ENCODE measurements around the gene SLC27A5. TPM values are rescaled to one million over a fixed set of nuclear protein-coding genes. Genes with fewer than 3 reads are reported as not detected.

Gene SLC27A5
- total and polyA plus RNA-seq, 9 of the 15 experiments (the other 6 are each of a cell fraction or from before 2014, with no cell fraction given), result 42.2 to 318 (median 64.7) TPM

GRCh38 chr19:58560007-58560887, 48.5 kb upstream of the SLC27A5 start (continued):
- TF ChIP-seq VEZF1 (CRISPR knock-in tag; IDR thresholded peaks at IDR 0.05) (no peak), TAF9B (IDR thresholded peaks at IDR 0.05; ENCODE audit: partially characterized antibody) (no peak), OTX1 (CRISPR knock-in tag; IDR thresholded peaks at IDR 0.05) (no peak), ZNF134 (CRISPR knock-in tag; conservative IDR thresholded peaks at IDR 0.05) (no peak), CCAR2 (IDR thresholded peaks at IDR 0.05; ENCODE audit: low read depth, low read length) (no peak), KLF1 (tag; IDR thresholded peaks at IDR 0.05) (no peak), ZNF175 (CRISPR knock-in tag; IDR thresholded peaks at IDR 0.05; ENCODE audit: low read depth) (no peak), ZNF57 (CRISPR knock-in tag; IDR thresholded peaks at IDR 0.05) (no peak), GABPA (tag; conservative IDR thresholded peaks at IDR 0.05; ENCODE audit: low read depth) (no peak), AFF1 (IDR thresholded peaks at IDR 0.05; ENCODE audit: low read depth in 1 of 2, partially characterized antibody in 2 of 2) (no peak), U2AF1 (optimal IDR thresholded peaks at IDR 0.05; ENCODE audit: low read depth, low read length) (no peak), CREB1 (IDR thresholded peaks at IDR 0.05) (no peak), CREB1 (CRISPR knock-in tag; IDR thresholded peaks at IDR 0.05) (no peak), USF1 (CRISPR knock-in tag; IDR thresholded peaks at IDR 0.05) (no peak)

Measured in K562 (cell line).